Measurements from ENCODE around the gene DUSP28.

DNA sequence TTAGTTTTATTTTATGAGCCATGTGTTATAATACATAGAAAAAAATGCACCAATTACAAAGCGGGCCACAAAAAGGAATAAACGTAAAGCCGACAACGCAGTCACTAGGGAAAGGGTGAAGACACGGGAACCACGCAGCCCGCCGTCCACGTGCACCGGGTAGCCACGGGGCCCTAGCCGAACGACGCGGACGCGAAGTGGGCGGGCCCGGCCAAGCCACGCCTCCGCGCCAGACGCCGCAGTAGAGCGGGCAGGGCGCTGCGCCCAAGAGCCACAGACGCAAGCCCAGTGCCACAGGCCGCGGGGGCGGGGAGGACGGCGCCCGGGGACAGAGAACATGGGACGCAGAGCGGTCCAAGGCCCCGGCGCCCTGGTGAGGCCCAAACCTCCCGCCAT, at the start of gene DUSP28:
- no peak for TF ChIP-seq SALL2 (tag by site-specific recombination; IDR thresholded peaks at IDR 0.05; ENCODE audit: borderline replicate concordance)
- TF ChIP-seq ZNF558 (tag by site-specific recombination; IDR thresholded peaks at IDR 0.05): no peak

Data from HEK293 (cell line).